Mucosa of rectum (tissue), 2 donors: ENCODE results near the gene THSD4.

Experiments
- H3K27ac ChIP-seq, 2 donors: one replicate each; pipeline ENCODE4 v1.7.0; 2013; ENCODE audit warnings: inconsistent platforms in 2 of 2, low read depth in 2 of 2, low read length in 2 of 2
- H3K27me3 ChIP-seq, 2 donors: one replicate each; pipeline ENCODE4 v1.7.0; 2013; ENCODE audit warnings: low read length in 2 of 2; ENCODE audit not compliant: control insufficient read depth in 2 of 2, insufficient read depth in 2 of 2
- H3K36me3 ChIP-seq, 2 donors: one replicate each; pipeline ENCODE4 v1.7.0; 2013; ENCODE audit warnings: low read length in 2 of 2; ENCODE audit not compliant: control insufficient read depth in 2 of 2, insufficient read depth in 2 of 2
- H3K4me1 ChIP-seq, 2 donors: one replicate each; pipeline ENCODE4 v1.7.0; 2013; ENCODE audit warnings: low read length in 2 of 2, mild to moderate bottlenecking in 1 of 2; ENCODE audit not compliant: control insufficient read depth in 2 of 2, insufficient read depth in 2 of 2
- H3K4me3 ChIP-seq, 2 donors: one replicate each; pipeline ENCODE4 v1.7.0; 2013; ENCODE audit warnings: low read length in 2 of 2
- H3K9ac ChIP-seq, 2 donors: one replicate each; pipeline ENCODE4 v1.7.0; 2013; ENCODE audit warnings: low read length in 2 of 2, low read depth in 1 of 2, mild to moderate bottlenecking in 1 of 2
- H3K9me3 ChIP-seq, 2 donors: one replicate each; pipeline ENCODE4 v1.7.0; 2013; ENCODE audit warnings: low read length in 2 of 2; ENCODE audit not compliant: control insufficient read depth in 2 of 2
- donor health status: healthy.
- donor health status: Normal muscosa, but diverticular disease.

The THSD4 gene

GRCh38 chr15:71572452-71573053 is 457.3 kb downstream of the THSD4 start:
- Histone ChIP-seq H3K27ac (no peak overlapping the region), H3K36me3 (no peaks in the 10 kb centered on the region), H3K9me3 (no peaks in the 10 kb centered on the region), H3K9ac (no peak overlapping the region), H3K4me1 (no peaks in the 10 kb centered on the region), H3K4me3 (no peak overlapping the region), H3K27me3 (no peaks in the 10 kb centered on the region)

- Histone ChIP-seq H3K4me1 (no peaks in the 10 kb centered on the region), H3K27ac (no peak overlapping the region), H3K9me3 (no peaks in the 10 kb centered on the region), H3K4me3 (no peak overlapping the region), H3K36me3 (no peaks in the 10 kb centered on the region), H3K9ac (no peak overlapping the region), H3K27me3 (no peaks in the 10 kb centered on the region)
Observed at GRCh38 chr15:71573599-71573998, 458.3 kb downstream of the THSD4 start.

GRCh38 chr15:71575474-71576045 is 460.3 kb downstream of the THSD4 start:
- no peak overlapping the region for H3K4me3 ChIP-seq
- no peaks in the 10 kb centered on the region for H3K27me3 ChIP-seq
- H3K4me1 ChIP-seq, result no peaks in the 10 kb centered on the region
- H3K36me3 ChIP-seq, result no peaks in the 10 kb centered on the region
- H3K27ac ChIP-seq, result no peak overlapping the region
- H3K9ac ChIP-seq, result no peak overlapping the region
- H3K9me3 ChIP-seq, result no peaks in the 10 kb centered on the region

- no peak overlapping the region for H3K4me3 ChIP-seq
- no peaks in the 10 kb centered on the region for H3K9me3 ChIP-seq
- no peaks in the 10 kb centered on the region for H3K27me3 ChIP-seq
- no peaks in the 10 kb centered on the region for H3K4me1 ChIP-seq
- no peak overlapping the region for H3K9ac ChIP-seq
- H3K36me3 ChIP-seq, result no peaks in the 10 kb centered on the region
- no peak overlapping the region for H3K27ac ChIP-seq
Observed at GRCh38 chr15:71577071-71577470, 461.8 kb downstream of the THSD4 start.

GRCh38 chr15:71581398-71581930 is 466.2 kb downstream of the THSD4 start:
- Histone ChIP-seq H3K27ac (no peak overlapping the region), H3K27me3 (no peaks in the 10 kb centered on the region), H3K9me3 (peaks cover 0 to 8% of the 10 kb centered on the region in 2 donors), H3K36me3 (no peaks in the 10 kb centered on the region), H3K9ac (no peak overlapping the region), H3K4me3 (no peak overlapping the region), H3K4me1 (no peaks in the 10 kb centered on the region)

GRCh38 chr15:71585159-71585558 is 469.9 kb downstream of the THSD4 start:
- Histone ChIP-seq H3K27ac (no peak overlapping the region), H3K9me3 (peaks cover 0 to 8% of the 10 kb centered on the region in 2 donors), H3K36me3 (no peaks in the 10 kb centered on the region), H3K4me1 (no peaks in the 10 kb centered on the region), H3K9ac (no peak overlapping the region), H3K27me3 (no peaks in the 10 kb centered on the region), H3K4me3 (no peak overlapping the region)

- Histone ChIP-seq H3K27ac (no peak overlapping the region), H3K36me3 (no peaks in the 10 kb centered on the region), H3K27me3 (no peaks in the 10 kb centered on the region), H3K9ac (no peak overlapping the region), H3K4me1 (no peaks in the 10 kb centered on the region), H3K4me3 (no peak overlapping the region), H3K9me3 (peaks cover 0 to 8% of the 10 kb centered on the region in 2 donors)
Observed at GRCh38 chr15:71586463-71586862, 471.2 kb downstream of the THSD4 start.

GRCh38 chr15:71588746-71589145 is 473.5 kb downstream of the THSD4 start:
- Histone ChIP-seq H3K27me3 (no peaks in the 10 kb centered on the region), H3K36me3 (no peaks in the 10 kb centered on the region), H3K9ac (no peak overlapping the region), H3K27ac (no peak overlapping the region), H3K4me1 (no peaks in the 10 kb centered on the region), H3K4me3 (no peak overlapping the region), H3K9me3 (peaks cover 0 to 8% of the 10 kb centered on the region in 2 donors)

- H3K4me1 ChIP-seq, result no peaks in the 10 kb centered on the region
Observed at GRCh38 chr15:71591057-71591456, 475.8 kb downstream of the THSD4 start.

GRCh38 chr15:71592203-71592602 is 476.9 kb downstream of the THSD4 start:
- no peaks in the 10 kb centered on the region for H3K9me3 ChIP-seq
- H3K27ac ChIP-seq, result no peak overlapping the region
- H3K27me3 ChIP-seq, result no peaks in the 10 kb centered on the region
- H3K4me1 ChIP-seq, result no peaks in the 10 kb centered on the region
- H3K36me3 ChIP-seq, result no peaks in the 10 kb centered on the region
- H3K4me3 ChIP-seq, result no peak overlapping the region
- no peak overlapping the region for H3K9ac ChIP-seq

More at GRCh38 chr15:71591057-71591456, 475.8 kb downstream of the THSD4 start:
- peaks cover 0 to under 1% of the 10 kb centered on the region in 2 donors for H3K9me3 ChIP-seq
- H3K9ac ChIP-seq, result no peak overlapping the region
- H3K27ac ChIP-seq, result no peak overlapping the region
- H3K27me3 ChIP-seq, result no peaks in the 10 kb centered on the region
- H3K36me3 ChIP-seq, result no peaks in the 10 kb centered on the region
- no peak overlapping the region for H3K4me3 ChIP-seq
